GM12878 (cell line): ENCODE results near the gene APOBEC2.

ENCODE experiments used
- ATF2 ChIP-seq: IDR thresholded peaks from 2 replicates; pipeline ENCODE4 v1.6.1; 2012; ENCODE audit warnings: low read length, inconsistent platforms
- BCL11A ChIP-seq: IDR thresholded peaks from 2 replicates; pipeline ENCODE4 v1.6.1; 2011; ENCODE audit warnings: low read depth, low read length
- CBFB ChIP-seq: IDR thresholded peaks from 2 replicates; pipeline ENCODE4 v1.6.1; 2016; ENCODE audit warnings: antibody characterized with exemption, low read depth
- CTCF ChIP-seq, 3 experiments: IDR thresholded peaks in 2 of 3; conservative IDR thresholded peaks in 1 of 3; 2 replicates each; pipeline ENCODE4 v1.5.1; 2011; ENCODE audit warnings: low read depth in 3 of 3, low read length in 3 of 3, mild to moderate bottlenecking in 3 of 3, control low read depth in 2 of 3, moderate library complexity in 2 of 3, inconsistent platforms in 1 of 3, mixed read lengths in 1 of 3; ENCODE audit not compliant: control insufficient read depth in 2 of 3, insufficient read depth in 1 of 3; ENCODE audit errors: extremely low read depth in 1 of 3
- IRF5 ChIP-seq: fragments of 450-650 bp; IDR thresholded peaks from 2 replicates; pipeline ENCODE4 v1.6.1; 2017; ENCODE audit warnings: borderline replicate concordance
- JUND ChIP-seq: IDR thresholded peaks from 2 replicates; pipeline ENCODE4 v1.6.1; 2012; ENCODE audit warnings: low read depth, mild to moderate bottlenecking, low read length, improper control_type of control experiment, moderate library complexity
- POLR2A ChIP-seq: IDR thresholded peaks from 2 replicates; pipeline ENCODE4 v1.6.1; 2011; ENCODE audit warnings: low read depth, mild to moderate bottlenecking, low read length
- POU2F2 ChIP-seq: IDR thresholded peaks from 3 replicates; pipeline ENCODE4 v1.6.1; 2011; ENCODE audit warnings: low read depth, mild to moderate bottlenecking, low read length, borderline replicate concordance
- TBL1XR1 ChIP-seq: IDR thresholded peaks from 2 replicates; pipeline ENCODE4 v1.6.1; 2012; ENCODE audit warnings: low read depth, low read length, improper control_type of control experiment

GRCh38 chr6:41078101-41078500 is 25.1 kb downstream of the APOBEC2 start:
- TF ChIP-seq JUND: no peak
- no peak for TF ChIP-seq CBFB
- TF ChIP-seq POLR2A: no peak
- TF ChIP-seq POU2F2: no peak
- no peak for TF ChIP-seq CTCF (IDR thresholded peaks at IDR 0.05 in 2 of 3, conservative IDR thresholded peaks at IDR 0.05 in 1 of 3; ENCODE audit: control insufficient read depth in 2 of 3, extremely low read depth in 1 of 3, insufficient read depth in 1 of 3, low read depth in 3 of 3, low read length in 3 of 3)
- TF ChIP-seq IRF5: no peak
- no peak for TF ChIP-seq ATF2
- TF ChIP-seq TBL1XR1: no peak
- no peak for TF ChIP-seq BCL11A
